Medulla oblongata (tissue), 1 donor: ENCODE measurements around the gene LRRN4CL.
A peak's percentile ranks its signal among the peaks of the same experiment; 100 is the strongest.
"Not testable (repeated sequence)": the region's sequence is repeated elsewhere in the genome, so short reads cannot be mapped to it uniquely, and the experiment has no call there.

Source experiments
- DNase-seq: peaks from one replicate; pipeline ENCODE4 v3.0.0-alpha.2; 2015; ENCODE audit errors: extremely low spot score

The LRRN4CL gene

DNA sequence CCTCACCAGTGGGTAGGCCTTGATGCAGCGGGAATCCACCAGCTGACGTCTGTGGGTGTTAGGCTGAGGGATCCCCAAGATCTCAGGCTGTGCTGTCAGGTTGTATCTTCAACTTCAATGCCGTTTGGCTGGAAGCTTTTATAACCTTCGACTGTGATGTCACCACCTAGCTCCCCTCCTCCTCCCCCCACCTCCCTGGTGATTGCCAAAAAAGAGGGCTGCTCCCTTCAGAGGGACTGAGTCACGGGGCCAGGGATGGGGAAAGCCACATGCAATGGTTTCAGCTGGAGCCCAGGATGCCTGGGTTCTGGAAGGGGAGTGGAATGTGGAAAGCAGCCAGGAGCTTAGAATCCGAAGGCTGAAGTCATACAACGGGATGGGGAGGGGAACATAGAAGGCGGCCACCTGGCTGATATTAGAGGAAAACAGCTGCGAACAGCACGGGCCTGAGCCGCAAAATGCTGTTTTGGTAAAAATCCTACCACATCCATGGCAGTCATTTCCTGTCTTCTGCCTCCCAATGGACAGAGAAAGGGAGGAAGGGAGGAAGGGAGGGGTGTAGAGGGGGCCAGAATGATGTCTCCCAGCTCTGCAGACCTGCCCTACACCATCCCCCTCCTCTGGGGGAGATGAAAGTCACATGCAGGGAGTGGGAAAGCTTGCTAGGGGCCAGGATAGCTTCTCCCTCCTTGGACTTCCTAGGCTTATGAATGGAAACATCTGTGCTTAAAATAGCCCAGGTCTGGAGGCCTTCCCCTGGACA, at the start of gene LRRN4CL:
TSS of gene LRRN4CL (minus strand) at position 110 of the 763 bp plus-strand sequence. CDS start 1,022 bp downstream, outside the sequence.
- DNase-seq: no peak

DNA sequence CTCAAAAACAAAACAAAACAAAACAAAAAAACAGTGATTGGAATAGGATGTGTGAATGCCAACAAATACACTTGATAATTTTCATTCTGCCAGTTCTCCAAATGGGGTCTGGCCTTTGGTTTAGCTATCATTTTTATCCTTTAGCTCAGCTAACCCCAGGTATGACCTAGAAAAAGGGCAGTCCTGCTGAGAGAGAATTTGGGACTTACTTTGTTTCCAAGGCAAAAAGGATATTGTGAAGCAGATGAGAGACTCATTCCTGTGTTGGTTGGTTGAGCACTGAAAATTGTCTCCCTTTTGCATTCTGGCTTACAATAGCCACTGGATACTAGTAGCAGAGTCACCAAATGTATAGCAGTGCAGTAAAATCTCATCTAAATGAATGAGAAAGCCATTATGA, 47.9 kb upstream of the LRRN4CL start:
- no peak for DNase-seq

DNA sequence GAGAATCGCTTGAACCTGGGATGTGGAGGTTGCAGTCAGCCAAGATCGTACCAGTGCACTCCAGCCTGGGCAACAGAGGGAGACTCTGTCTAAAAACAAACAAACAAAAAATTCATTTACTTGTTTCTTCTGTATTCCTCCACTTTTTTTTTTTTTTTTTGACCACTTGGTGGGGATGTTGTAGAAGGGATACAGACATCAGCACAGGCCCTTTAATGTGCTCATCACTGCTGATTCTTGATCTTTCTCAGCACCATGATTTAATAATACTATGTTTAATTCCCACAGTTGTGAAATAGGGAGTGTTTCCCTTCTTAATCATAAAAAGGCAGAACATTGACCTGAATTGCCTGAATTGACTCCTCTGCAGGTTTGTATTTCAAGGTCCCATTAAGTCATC, 43.5 kb upstream of the LRRN4CL start:
- DNase-seq: peak; percentile 32

DNA sequence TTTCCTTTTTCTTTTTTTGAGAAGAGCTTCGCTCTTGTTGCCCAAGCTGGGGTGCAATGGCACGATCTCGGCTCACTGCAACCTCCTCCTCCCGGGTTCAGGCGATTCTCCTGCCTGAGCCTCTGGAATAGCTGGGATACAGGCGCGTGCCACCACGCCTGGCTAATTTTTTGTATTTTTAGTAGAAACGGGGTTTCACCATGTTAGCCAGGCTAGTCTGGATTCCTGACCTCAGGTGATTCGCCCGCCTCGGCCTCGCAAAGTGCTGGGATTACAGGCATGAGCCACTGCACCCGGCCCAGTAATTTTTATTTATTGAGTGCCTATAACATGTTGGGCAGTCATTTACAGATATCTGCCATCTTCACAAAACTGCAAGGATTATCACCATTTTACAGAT, 40.7 kb upstream of the LRRN4CL start:
- not testable (repeated sequence) for DNase-seq

DNA sequence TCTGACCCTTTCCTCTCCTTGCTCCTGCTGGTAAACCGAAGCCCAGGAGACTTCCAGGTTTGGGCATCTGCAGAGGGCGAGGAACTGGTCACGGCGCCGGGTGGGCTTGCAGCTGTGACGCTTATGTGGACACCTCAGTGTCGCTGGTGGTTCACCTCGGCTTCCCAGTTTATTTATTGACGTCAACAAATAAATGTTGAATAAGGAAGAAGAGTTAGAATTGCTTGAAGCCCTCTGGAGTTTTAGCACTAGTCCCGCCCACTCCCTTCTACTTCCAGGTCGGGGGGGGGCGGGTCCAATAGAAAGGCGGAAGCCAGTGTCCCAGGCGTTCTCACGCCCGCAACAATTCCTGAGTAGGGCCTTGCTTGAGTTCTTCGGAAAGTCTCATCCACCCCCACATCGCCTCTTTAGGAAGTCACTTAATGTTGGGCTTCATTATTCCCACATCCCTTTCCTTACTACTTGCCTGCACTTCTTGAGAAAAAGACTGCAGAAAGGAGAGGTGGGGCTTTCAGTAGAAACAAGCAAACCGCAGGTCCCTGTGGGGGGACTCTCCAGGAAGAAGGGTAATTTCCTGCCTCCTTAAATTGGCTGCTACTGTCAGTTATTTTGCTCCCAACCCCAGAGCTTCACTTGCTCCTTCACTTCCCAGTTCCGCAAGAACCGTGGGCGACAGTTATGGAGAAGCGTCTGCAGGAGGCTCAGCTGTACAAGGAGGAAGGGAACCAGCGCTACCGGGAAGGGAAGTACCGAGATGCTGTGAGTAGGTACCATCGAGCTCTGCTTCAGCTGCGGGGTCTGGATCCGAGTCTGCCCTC, 39.0 kb upstream of the LRRN4CL start, which contains the start of gene TTC9C:
TSS of gene TTC9C (plus strand) at position 316 of the 818 bp plus-strand sequence. CDS start at position 679, 363 bp downstream.
- peak; percentile 95 for DNase-seq

DNA sequence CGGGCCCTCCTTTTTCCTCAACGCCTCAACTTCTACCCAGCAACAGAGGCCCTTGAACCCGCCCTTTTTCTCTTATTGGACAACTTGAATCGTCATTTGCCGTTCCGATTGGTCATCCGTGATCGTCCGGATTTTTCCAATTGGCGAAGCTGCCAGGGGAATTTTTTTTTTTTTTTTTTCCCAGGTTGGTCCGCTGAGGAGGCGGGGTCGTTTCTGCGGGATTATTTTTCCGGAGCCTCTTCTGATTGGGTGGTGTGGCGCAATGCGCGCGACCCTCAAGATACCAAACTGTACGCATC, 38.5 kb upstream of the LRRN4CL start:
- peak; percentile 99 for DNase-seq

DNA sequence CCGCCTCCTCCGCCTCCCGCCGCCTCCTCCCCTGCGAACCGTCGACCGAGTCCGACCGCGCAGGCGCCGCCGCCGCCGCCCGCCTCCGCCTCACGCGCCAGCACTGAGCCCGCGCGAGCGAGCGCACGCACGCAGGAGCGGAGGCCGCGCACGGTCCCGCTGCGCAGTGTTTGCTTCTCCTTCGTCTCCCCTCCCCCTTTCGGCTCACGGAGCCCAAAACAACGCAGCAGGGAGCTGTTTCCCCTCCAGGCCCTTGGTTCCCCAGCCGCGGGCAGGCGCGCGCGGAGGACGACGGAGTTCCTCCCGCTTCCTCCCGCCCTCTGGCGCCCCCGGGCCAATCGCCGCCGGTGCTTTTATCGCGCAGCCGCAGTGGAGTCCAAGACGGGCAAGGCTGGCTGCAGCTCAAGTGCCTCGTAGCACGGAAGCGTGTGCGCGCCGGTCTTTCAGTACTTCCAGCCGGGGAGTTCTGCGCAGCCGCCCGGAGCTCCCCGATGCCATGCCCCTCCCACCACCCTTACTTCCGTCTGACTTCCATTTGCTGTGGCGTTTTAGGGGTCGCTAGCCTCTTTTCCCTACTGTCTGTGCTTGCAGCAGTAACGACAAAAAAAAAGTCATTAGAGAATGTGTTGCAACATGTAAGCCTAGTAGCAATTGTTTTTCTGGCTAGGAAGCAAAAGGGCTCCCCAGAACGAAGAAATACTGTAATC, 38.0 kb upstream of the LRRN4CL start, which contains the start of gene HNRNPUL2:
TSS of gene HNRNPUL2 (minus strand) at position 293 of the 707 bp plus-strand sequence. CDS start 301 bp downstream, outside the sequence.
- DNase-seq: peak; percentile 99

DNA sequence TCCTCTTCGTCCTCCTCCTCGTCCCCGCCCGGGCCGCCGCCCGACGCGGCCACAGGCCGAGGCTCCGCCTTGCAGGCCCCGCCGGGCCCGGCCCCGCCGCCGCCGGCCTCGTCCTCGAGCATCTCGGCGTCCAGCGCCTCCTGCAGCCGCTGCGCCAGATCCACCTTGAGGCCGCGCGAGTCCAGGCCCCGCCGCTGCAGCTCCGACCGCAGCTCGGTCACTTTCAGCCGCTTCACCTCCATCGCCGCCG, 37.5 kb upstream of the LRRN4CL start:
- DNase-seq: no peak

DNA sequence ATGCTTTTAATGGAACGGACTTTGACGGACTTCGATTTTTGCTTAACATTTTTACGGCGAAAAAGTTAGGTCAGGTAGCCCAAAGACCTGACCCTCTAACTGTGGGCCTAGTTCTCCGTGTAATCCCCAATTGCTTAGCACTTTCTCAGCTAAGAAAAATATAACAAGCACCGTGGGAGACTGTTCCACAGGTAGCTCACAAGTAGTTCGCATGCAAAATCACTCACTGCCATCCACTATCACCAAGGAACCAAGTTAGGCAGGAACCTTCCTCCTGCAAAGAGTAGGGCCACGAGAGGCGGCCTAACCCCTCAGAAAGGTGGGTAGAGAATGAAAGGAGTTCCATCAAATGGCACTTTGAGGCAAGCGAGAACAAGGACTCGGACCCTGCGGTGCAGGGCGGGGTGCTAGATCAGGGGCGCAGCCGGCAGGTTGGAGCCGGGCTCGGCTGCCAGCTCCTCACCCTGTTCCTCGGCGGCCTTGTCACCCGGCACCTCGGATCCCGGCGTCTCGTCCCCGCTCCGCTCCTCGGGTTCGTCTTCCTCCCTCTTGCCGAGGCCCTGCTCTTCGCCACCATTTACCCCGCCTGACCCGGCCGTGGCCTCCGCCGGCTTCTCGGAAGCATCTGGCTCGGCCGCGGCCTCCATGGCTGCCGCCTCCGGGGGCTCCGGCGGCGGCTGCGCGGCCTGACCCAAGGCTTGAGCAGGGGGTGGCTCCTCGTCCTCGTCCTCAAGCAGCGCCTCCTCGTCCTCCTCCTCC, 37.0 kb upstream of the LRRN4CL start:
- no peak for DNase-seq

DNA sequence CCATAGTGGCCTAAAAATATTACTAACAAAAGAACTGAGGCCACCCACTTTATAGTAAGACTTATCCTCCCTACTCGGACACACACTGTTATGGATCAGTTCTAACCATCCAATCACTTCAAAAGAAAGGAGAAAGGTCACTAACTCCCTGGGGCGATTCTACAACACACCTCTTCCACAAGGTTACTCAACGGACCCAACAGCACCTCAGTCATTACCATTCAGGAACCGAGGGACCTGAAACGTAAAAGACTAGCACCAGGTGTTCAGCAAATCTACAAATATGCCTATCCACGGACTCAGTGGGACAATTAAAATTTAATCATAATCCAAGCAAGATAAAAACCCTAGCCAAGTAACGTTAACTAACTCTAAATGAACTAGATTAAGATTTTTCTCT, 36.3 kb upstream of the LRRN4CL start:
- no peak for DNase-seq

DNA sequence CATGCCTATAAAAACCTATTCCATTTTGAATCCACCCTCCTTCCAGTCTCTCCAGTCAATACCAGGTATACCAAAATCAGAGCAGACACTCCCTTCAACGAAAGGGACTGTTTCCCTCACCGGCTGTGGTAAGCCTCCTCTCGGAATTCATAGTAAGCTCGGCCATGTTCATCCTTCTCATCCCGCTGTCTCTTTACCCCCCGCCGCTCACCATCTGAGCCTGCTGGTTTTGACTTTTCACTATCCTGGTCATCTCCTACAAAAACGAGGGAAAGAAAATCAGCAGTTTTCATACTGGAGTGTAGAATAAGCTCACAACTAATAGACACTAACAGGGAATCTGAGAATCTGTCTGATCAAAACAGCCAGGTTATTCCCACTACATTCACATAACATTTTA, 34.8 kb upstream of the LRRN4CL start:
- no peak for DNase-seq

DNA sequence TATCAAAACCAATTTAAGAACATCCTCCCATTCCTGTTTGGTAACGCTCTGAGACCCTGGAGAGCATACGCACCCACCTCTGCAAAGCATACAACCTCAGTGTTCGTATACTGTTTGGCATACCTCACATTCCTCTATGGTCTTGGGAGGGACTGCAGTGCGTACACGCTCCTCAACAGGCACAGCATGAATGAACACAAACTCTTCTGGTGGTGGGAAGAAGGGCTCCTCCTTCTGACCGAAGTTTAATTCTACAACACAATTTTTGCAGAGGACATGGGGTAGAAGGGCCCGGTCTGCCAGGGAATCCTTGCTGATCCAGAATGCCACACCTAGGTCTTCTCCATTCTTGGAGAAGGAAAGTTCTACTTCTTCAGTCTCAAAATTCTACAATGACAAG, 32.7 kb upstream of the LRRN4CL start:
- DNase-seq: no peak

DNA sequence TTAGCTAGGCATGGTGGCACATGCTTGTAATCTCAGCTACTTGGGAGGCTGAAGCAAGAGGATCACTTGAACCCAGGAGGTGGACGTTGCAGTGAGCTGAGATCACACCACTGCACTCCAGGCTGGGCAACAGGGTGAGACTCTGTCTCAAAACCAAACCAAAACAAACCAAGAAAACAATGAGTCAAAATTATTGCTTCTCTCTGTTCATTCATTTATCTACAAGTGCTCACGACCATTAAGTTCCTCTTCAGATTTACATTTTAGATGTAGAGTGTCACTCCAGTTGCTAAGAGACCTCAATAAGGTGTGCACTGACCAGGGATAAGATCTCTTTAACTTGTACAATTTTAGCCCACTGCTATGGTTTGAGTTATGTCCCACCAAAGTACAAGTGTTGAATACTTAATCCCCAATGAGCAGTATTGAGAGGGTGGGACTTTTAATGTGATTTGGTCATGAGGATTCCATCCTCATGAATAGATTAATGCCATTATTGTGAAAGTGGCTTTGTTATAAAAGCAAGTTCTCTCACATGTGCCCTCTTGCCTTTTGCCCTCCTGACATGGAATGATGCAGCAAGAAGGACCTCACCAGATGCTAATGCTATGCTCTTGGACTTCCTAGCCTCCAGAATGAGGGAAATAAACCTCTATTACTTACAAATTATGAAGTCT, 30.1 kb upstream of the LRRN4CL start:
- DNase-seq: no peak

DNA sequence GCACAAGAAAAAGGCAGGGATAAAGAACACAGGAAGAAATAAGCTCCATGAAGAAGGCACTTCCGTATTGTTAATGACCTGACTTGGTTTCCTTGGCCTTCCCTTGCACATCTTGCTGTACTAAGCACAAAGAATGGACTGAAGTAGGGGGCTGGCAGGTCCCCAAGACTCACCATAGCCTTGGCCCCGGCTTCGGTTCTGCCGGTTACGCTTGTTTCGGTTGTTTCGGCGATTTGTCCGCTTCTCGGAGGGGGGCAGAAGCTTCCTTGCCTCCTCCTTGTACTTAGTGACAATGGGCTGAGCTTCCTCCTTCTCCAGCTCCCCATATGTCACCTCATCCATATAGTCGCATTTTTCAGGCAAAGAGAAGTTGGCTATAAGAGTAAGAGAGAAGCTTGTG, 27.5 kb upstream of the LRRN4CL start:
- no peak for DNase-seq

DNA sequence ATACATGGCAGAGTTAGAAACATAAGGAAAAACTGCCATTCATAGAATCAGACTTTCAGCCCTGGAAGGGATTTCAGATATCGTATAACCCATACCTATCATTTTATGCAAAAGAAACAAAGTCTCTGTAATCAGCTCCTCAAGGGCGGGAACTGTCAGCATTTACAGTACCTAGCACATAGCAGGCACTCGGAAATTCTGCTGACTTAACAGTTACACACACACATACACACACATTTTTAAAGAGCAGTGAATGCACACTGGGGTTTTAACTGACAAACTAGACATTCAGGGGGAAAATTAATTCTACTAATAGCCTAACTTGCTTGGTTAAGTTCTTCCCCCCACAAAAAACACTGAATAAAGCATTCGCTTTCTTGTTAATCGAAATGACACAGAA, 26.9 kb upstream of the LRRN4CL start:
- DNase-seq: no peak

DNA sequence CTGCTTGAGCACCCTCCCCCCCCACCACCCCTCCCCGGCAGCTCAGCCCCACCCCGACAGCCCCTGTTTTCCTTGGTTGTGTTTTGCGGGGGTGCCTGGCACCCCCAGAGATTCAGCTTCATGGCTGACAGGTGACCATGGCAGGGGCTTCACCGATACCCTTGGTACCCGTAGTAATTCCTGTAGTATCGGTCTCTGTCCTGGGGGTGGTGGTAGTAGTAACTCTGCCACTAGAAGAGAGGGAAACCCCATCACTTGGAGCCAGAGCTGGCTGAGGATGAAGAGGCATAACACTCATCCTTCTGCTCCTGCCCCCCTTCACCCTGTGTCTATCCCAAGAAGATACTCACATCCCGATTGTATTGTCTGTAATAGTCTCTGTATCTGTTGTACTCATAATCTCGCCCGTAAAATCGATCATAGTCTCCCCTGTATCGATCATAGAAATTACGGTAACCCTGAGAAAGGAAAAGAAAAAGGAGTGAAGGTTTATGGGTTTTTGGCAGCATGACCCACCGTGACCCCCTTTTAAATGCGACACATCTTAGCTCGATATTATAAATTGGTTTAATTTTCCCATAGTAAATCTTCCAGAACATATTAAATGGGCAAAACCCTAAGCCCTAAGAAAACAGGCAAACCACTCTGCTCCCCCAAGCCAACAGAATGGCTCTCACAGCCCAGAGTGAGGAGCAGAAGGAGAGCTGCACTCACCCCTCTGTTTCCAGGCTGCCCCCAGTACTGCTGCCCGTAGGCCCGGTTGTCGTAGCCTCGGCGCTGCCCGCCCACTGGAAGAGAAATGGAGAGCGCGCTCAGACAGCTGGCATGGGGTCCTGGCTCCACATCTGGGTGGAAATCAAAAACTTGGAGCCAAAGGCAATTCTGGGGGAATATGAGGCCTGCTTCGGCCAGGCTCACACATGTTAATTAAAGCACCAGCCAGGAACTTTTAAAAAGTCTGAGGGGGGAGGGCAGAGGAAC, 26.1 kb upstream of the LRRN4CL start:
- no peak for DNase-seq

DNA sequence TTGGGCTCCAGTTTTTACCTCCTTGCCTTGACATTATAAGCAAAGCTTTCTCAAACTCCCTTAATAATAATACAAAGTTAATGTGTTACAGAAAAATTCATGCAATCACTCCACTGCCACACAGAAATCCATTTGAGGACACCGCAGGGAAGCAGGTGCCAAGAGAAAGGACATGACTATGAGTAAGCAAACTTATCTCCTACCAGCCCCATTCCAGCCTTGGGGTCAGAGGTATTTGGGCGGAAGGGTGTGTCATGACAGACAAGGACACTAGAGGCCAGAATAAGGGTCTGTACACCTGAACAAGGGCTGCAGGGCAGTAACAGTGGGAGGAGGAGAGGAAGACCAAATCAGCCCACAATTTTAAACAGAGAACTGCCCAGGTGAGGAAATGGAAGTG, 24.0 kb upstream of the LRRN4CL start:
- DNase-seq: no peak

DNA sequence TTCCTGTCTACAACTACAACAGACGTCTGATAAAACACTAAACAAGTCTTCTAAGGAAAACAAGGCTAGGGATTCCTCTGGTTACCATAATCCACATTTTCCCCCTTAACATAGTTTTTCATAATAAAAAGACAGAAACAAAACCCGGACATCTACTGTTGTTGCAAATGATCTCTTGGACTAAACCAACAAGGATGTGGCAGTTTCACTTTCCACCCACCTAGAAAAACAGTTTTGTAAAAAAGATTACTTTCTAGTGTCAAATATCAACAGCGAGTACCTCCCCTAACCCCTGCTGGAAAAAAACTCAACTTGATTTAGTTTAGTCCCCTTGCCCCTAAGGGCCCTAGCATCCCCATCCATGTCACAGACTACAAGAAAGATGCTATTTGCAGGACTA, 23.5 kb upstream of the LRRN4CL start:
- DNase-seq: no peak

DNA sequence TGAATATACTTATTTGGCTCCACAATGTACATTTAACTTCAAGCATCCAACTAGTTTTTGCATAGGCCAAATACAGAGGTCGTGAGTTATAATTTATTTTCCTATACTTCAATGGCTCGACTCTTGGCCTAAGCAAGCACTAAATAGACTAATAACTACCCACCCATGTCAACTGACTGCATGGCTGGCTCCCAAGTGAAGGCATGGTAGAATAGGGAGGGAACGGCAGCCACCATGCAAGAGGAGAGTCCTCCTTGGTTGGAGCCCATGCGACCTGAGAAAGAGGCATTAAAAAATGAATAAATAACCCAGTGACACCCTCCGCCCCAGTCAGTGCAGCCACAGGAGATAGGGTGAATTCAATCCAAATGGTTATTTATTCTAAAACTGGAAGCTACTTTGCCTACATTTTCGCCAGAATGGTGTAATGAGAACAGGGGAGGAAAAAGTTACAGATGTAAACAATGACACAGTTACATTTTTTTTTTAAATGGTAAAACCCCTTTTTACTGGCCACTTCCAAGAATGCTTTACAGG, 23.0 kb upstream of the LRRN4CL start:
- DNase-seq: no peak

DNA sequence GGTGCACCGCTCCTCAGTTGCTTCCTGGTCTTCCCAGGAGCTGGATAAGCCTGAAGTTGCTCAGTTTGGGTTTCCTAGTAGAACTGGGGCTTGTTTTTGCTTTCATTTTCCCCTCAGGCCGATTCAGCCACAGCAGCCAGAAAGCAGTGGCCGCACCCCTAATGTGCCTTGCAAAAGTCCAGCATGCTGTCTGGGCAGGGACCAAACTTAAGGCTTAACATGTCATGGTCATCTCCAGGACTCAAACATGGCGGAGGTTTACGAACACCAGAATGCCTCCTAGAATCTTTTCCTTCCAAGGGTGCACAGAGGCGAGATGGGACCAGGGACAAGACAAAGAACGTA, 20.6 kb upstream of the LRRN4CL start:
- DNase-seq: no peak
